Stimulated activated CD4-positive, alpha-beta T cell treated with anti-CD3 and anti-CD28 coated beads, TNF-alpha, amount 100 ng/mL, for 48 hours (primary cell): ENCODE data around the gene MCM7.
A peak's percentile ranks its signal among the peaks of the same experiment; 100 is the strongest.

Source experiments
- DNase-seq, 3 donors: peaks; one replicate each; pipeline ENCODE4 v3.0.0-alpha.2; 2020; ENCODE audit warnings: low read depth in 3 of 3

MCM7 gene

DNA sequence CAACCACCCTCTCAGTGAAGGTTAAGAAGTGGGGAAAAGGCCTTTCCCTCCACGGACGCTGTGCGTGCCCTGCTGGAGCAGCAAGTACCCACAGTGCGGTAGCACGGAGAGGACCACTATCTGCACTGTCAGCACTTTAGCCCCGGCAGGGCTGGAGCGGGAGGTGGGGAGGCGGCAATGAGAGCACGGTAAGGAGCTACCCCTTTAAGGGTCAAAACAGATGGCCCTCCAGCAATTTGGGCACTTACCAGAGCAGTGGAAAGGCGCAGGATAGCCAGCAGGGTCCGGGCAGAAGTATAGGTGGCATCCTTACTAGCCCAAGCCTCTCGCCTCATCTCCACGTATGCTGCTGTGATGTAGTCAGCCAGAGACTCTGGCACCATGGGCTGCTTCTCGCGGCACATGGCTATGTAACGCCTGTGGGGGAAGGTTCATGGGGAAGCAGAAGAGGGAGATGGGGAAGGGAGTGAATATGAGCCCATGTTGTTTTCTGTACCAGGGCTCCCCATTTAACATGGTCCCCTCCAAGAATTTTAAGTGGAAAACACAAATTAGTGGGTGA, 7.2 kb downstream of the MCM7 start:
- DNase-seq = no peak

DNA sequence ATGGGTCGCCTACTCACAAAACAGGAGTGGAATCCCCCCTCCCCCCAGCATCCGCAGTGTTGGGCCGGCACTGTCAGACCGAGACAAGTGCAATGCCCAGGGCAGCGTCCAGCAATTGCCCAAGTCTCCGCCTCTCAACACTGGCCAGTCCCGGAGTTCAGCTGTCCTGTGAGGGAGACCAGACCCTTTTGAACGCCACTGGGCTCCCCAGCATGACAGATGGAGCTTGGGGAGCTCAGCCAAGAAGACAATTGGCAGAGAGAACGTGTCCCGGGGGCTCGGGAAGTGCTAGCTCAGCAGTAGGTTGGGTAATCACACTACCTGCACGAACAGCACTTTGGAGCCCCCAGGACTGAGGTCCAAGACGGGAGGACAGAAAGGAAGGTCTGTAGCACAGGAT, 7.7 kb downstream of the MCM7 start:
- no peak for DNase-seq

DNA sequence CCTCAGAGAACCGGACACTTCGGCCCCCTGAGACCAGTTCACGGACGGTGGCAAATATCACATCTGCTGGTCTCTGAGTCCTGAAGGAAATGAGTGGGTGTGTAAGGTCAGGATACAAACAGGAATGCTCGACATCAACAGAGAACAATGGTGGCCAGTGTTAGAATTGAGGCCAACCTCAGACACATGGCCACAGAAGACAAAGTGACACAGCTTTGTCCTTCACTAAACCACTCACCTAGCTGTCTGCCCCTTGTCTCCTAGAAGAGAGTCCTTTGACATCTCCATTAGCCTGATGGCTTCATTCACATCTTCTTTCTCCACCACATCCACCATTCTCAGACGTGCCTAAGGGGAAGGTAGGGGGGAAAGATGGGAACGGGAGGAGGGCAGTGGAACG, 8.1 kb downstream of the MCM7 start:
- no peak for DNase-seq

GRCh38 chr7:100091411-100092181, 9.6 kb downstream of the MCM7 start:
- no peak for DNase-seq

DNA sequence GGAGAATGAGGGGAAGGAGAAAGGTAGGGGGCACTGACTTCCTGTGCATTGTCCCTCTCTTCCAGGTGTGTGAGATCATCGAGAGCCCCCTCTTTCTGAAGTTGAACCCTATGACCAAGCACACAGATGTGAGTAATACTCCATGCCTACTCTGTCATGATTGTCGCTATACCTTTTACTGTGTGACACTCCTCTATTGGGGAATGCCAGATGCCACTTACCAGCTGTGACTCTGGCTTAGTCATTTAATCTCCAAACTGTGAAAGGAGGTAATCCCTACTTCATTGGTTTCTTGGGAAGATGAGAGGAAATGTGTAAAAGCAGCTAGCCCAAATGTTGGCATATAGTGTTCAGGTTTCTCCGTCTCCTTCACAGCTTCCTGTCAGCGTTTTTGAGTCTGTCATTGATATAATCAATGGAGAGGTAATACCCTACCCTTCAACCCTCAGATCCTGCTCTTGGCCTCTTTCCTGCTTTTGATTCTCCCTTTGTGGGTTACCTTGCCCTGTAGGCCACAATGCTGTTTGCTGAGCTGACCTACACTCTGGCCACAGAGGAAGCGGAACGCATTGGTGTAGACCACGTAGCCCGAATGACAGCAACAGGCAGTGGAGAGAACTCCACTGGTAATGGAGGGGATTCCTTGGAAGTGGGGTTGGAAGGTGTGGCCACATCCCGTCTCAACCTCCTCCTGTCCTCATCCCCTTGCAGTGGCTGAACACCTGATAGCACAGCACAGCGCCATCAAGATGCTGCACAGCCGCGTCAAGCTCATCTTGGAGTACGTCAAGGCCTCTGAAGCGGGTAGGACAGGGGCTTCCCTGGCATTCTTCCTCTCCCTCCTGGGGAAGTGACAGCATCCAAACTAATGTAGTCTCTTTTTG, 10.4 kb downstream of the MCM7 start:
- DNase-seq = no peak

DNA sequence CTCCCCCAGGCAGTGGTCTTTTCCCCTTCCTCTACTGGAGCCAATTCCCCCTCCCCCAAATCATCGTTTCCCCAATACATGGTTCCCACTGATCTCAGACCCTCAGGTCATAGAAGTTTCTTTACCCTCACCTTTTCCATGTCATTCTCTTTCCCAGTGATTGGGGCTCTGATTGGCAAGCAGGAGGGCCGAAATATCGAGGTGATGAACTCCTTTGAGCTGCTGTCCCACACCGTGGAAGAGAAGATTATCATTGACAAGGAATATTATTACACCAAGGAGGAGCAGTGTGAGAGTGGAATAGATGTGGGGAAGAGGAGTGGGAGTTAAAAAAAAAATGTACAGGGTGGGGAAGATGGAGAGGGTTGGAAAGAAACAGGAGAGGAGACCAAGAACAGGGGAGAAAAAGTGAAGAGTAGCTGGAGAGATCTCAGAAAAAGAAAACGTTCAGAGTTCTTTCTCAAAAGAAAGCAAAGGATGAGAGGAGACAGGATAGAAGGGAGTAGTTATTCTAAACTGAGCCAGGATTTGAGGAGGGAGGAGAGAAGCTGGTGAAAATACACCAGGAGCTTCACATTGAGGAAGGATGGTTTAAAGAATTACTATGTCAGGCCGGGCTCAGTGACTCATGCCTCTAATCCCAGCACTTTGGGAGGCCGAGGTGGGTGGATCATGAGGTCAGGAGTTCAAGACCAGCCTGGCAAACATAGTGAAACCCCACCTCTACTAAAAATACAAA, 11.6 kb downstream of the MCM7 start:
- DNase-seq = no peak

GRCh38 chr7:100088621-100089457, 12.4 kb downstream of the MCM7 start, which contains the start of gene COPS6:
Gene COPS6 (plus strand): TSS chr7:100088969. CDS start chr7:100088991, 22 bp downstream.
- DNase-seq = peak; percentile 70 to 87 (median 86)

- DNase-seq = no peak
Observed at GRCh38 chr7:100088095-100088620, 13.0 kb downstream of the MCM7 start.

GRCh38 chr7:100087055-100087750, 14.0 kb downstream of the MCM7 start:
- no peak for DNase-seq

- no peak for DNase-seq
Observed at GRCh38 chr7:100085515-100085914, 15.7 kb downstream of the MCM7 start.

GRCh38 chr7:100082978-100083377, 18.2 kb downstream of the MCM7 start:
- no peak for DNase-seq

DNA sequence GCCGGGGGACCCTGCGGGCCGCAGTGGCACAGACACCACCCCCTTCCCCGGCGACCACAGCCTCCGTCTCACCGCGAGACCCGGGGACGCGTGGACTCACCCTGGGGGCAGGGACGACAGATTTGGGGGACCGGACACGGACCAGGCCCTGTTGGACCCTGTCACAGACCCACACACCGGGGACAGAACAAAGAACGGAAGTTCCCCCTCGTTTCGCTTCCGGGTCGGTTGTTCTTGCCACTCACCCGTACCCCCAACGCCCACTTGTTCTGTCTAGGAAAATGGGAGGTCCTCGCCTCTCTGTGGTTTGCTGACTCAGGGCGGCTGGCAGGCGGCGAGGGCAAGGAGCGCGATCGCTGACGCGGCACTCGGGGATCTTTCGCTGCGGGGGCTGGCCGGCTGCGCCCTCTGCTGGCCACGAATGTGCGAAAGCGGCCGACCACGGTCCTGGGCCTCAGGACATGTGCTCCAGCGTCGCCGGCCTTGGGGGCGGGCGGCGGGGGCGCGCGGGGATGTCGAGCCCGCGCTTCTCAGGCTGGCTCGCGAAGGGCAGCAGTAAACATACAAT, 19.6 kb downstream of the MCM7 start, which contains the start of gene ZNF3:
TSS of gene ZNF3 (minus strand) at position 189 of the 568 bp plus-strand sequence. CDS start 4,366 bp downstream, outside the sequence.
- peak; percentile 97 to 98 (median 97) for DNase-seq

DNA sequence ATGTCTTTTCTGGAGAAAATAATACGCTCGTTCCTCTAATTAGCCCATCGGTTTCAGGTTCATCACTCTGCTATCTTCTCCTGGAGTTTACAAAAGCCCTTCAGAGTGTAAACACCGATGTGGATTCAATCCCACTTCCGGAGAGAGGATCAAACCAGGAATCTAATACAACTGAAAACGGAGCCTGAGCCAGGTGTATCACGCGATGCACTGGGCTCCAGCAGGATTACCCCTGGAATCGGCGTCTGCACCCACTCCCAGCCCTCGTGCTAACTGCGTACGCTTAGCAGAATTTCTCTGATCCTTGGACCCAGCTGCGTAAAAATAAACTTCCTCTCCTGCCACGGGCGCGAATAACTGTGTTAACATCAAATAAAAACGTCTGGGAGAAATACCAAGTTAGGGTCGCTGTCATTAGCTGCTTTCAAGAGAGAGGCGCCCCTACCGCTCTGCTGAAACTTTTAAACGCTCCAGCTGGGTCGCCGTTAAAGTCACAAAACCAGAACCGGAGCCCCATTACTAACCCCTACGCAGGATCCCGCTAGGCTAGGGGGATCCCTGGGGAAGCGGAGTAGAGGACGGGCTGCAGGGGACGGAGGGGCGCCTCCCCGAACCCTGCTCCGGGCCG, 20.2 kb downstream of the MCM7 start:
- no peak for DNase-seq

GRCh38 chr7:100079024-100079560, 22.1 kb downstream of the MCM7 start:
- no peak for DNase-seq

- no peak for DNase-seq
Observed at GRCh38 chr7:100077205-100077604, 24.0 kb downstream of the MCM7 start.

DNA sequence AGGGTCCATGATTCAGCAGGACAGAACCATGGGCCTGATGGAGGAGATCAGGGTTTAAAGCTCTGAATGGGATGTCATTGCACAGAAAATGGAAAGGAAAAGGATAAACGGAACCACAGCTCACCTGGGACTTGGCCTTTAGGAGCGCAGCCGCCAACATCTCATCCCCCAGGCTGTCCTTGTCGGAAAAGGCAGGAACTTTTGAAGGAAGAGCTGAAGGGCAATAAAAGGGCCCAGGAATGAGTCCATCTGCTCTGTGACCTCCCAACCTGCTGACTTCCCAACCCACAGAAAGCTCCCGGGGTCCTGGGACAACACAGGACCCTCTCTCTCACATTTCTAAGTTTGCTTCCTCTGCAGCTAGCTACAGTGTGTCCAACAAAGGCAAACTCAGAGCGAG, 25.8 kb downstream of the MCM7 start:
- no peak for DNase-seq

DNA sequence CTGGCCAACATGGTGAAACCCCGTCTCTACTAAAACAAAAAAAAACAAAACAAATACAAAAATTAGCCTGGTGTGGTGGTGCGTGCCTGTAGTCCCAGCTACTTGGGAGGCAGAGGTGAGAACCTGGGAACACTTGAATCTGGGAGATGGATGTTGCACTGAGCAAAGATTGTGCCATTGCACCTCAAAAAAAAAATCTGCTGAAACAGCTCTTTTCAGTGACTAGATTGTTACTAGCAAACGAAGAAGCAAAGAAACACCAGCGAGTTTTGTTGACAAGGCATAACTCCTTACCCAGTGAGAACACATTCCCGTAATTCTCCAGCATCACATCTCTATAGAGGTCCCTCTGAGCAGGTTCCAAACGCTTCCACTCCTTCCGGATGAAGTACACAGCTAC, 26.4 kb downstream of the MCM7 start:
- DNase-seq = no peak

- DNase-seq = no peak
Observed at GRCh38 chr7:100072462-100072861, 28.7 kb downstream of the MCM7 start.
